ENCODE results near the gene KIRREL3. TPM values are rescaled to one million over a fixed set of nuclear protein-coding genes. Genes with fewer than 3 reads are reported as not detected.

The KIRREL3 gene
- total RNA-seq, 2 donors from 2014 or later = 0.61 to 0.64 TPM

GRCh38 chr11:126999366-126999765, 1.2 kb downstream of the KIRREL3 start:
- Histone ChIP-seq H3K36me3 (no peaks in the 10 kb centered on the region), H3K9me3 (no peaks in the 10 kb centered on the region), H3K27me3 (peaks cover 60% of the 10 kb centered on the region), H3K4me3 (no peak overlapping the region), H3K9ac (ENCODE audit: low read depth in 2 of 2, low read length in 2 of 2) (no peak overlapping the region), H3K27ac (no peak overlapping the region), H3K4me1 (no peaks in the 10 kb centered on the region)
- intact Hi-C loops (cut with DNase I) = loop anchor here (10.0 kb wide), 1 partner anchor 695 kb away; the partner anchor contains the start of gene DCPS
- no peak for TF ChIP-seq CTCF (IDR thresholded peaks at IDR 0.05)
- DNase-seq = no peak

GRCh38 chr11:126997641-126998040, 2.9 kb downstream of the KIRREL3 start:
- intact Hi-C loops (cut with DNase I) = loop anchor here (10.0 kb wide), 1 partner anchor 693 kb away; the partner anchor contains the start of gene DCPS
- H3K36me3 ChIP-seq = no peaks in the 10 kb centered on the region
- no peak for TF ChIP-seq CTCF (IDR thresholded peaks at IDR 0.05)
- H3K27ac ChIP-seq = no peak overlapping the region
- no peaks in the 10 kb centered on the region for H3K4me1 ChIP-seq
- H3K9ac ChIP-seq (ENCODE audit: low read depth in 2 of 2, low read length in 2 of 2) = no peak overlapping the region
- H3K4me3 ChIP-seq = no peak overlapping the region
- peaks cover 45% of the 10 kb centered on the region for H3K27me3 ChIP-seq
- H3K9me3 ChIP-seq = no peaks in the 10 kb centered on the region
- no peak for DNase-seq

GRCh38 chr11:126997196-126997595, 3.4 kb downstream of the KIRREL3 start:
- DNase-seq = no peak
- Histone ChIP-seq H3K4me1 (no peaks in the 10 kb centered on the region), H3K9ac (ENCODE audit: low read depth in 2 of 2, low read length in 2 of 2) (no peak overlapping the region), H3K9me3 (no peaks in the 10 kb centered on the region), H3K27ac (no peak overlapping the region), H3K27me3 (peaks cover 41% of the 10 kb centered on the region), H3K4me3 (no peak overlapping the region), H3K36me3 (no peaks in the 10 kb centered on the region)
- intact Hi-C loops (cut with DNase I) = loop anchor here (10.0 kb wide), 1 partner anchor 692 kb away; the partner anchor contains the start of gene DCPS
- TF ChIP-seq CTCF (IDR thresholded peaks at IDR 0.05) = no peak

- H3K9me3 ChIP-seq = no peaks in the 10 kb centered on the region
- intact Hi-C loops (cut with DNase I) = loop anchor here (10.0 kb wide), 1 partner anchor 691 kb away; the partner anchor contains the start of gene DCPS
- H3K36me3 ChIP-seq = no peaks in the 10 kb centered on the region
- no peak for TF ChIP-seq CTCF (IDR thresholded peaks at IDR 0.05)
- H3K27ac ChIP-seq = no peak overlapping the region
- H3K4me1 ChIP-seq = no peaks in the 10 kb centered on the region
- no peak overlapping the region for H3K9ac ChIP-seq (ENCODE audit: low read depth in 2 of 2, low read length in 2 of 2)
- peaks cover 32% of the 10 kb centered on the region for H3K27me3 ChIP-seq
- no peak for DNase-seq
- H3K4me3 ChIP-seq = no peak overlapping the region
Measured at GRCh38 chr11:126996036-126996804, 4.3 kb downstream of the KIRREL3 start.

- no peak for DNase-seq
Measured at GRCh38 chr11:126993599-126993998, 7.0 kb downstream of the KIRREL3 start.

More at GRCh38 chr11:126993599-126993998, 7.0 kb downstream of the KIRREL3 start:
- Histone ChIP-seq H3K27ac (no peak overlapping the region), H3K36me3 (no peaks in the 10 kb centered on the region), H3K4me3 (no peak overlapping the region), H3K4me1 (no peaks in the 10 kb centered on the region), H3K9me3 (no peaks in the 10 kb centered on the region), H3K9ac (ENCODE audit: low read depth in 2 of 2, low read length in 2 of 2) (no peak overlapping the region), H3K27me3 (peaks cover 9% of the 10 kb centered on the region)
- intact Hi-C loops (cut with DNase I) = loop anchor here (5.0 to 10.0 kb wide), 3 partner anchors 386 to 689 kb away; partner anchors contain the start of gene DCPS
- no peak for TF ChIP-seq CTCF (IDR thresholded peaks at IDR 0.05)
